Measurements from ENCODE around the gene DAPK1. TPM values are rescaled to one million over a fixed set of nuclear protein-coding genes. Genes with fewer than 3 reads are reported as not detected.

Gene DAPK1
- polyA plus RNA-seq, 1 experiment, result 0.12 TPM

GRCh38 chr9:87746186-87746585, 248.5 kb downstream of the DAPK1 start:
- H3K27ac ChIP-seq (ENCODE audit: low read depth, low read length), result no peak overlapping the region
- CTCF ChIA-PET, result no interaction called here
- POLR2A ChIA-PET, result no interaction called here
- TF ChIP-seq CTCF (IDR thresholded peaks at IDR 0.05; ENCODE audit: low read depth, low read length), result no peak
- H3K9me3 ChIP-seq (ENCODE audit: control insufficient read depth, insufficient read depth, low read length), result peaks cover 5% of the 10 kb centered on the region; the same call in 1 of the 2 replicates
- H3K27me3 ChIP-seq (ENCODE audit: control insufficient read depth, insufficient read depth, low read length), result peaks cover 4% of the 10 kb centered on the region
- no peak overlapping the region for H3K4me3 ChIP-seq (ENCODE audit: low read depth, low read length)
- no peak for DNase-seq (ENCODE audit: low read depth, low spot score)

GRCh38 chr9:87748881-87749280, 251.2 kb downstream of the DAPK1 start:
- TF ChIP-seq CTCF (IDR thresholded peaks at IDR 0.05; ENCODE audit: low read depth, low read length), result no peak
- Histone ChIP-seq H3K9me3 (ENCODE audit: control insufficient read depth, insufficient read depth, low read length) (peaks cover 3% of the 10 kb centered on the region; the same call in 1 of the 2 replicates), H3K27me3 (ENCODE audit: control insufficient read depth, insufficient read depth, low read length) (peaks cover 4% of the 10 kb centered on the region), H3K27ac (ENCODE audit: low read depth, low read length) (no peak overlapping the region), H3K4me3 (ENCODE audit: low read depth, low read length) (no peak overlapping the region)
- ChIA-PET POLR2A (no interaction called here), CTCF (no interaction called here)
- no peak for DNase-seq (ENCODE audit: low read depth, low spot score)

- no peak for TF ChIP-seq CTCF (IDR thresholded peaks at IDR 0.05; ENCODE audit: low read depth, low read length)
Measured at GRCh38 chr9:87749335-87750035, 251.8 kb downstream of the DAPK1 start.

GRCh38 chr9:87750726-87751125, 253.1 kb downstream of the DAPK1 start:
- DNase-seq (ENCODE audit: low read depth, low spot score), result no peak
- CTCF ChIA-PET, result no interaction called here
- Histone ChIP-seq H3K4me3 (ENCODE audit: low read depth, low read length) (no peak overlapping the region), H3K27ac (ENCODE audit: low read depth, low read length) (no peak overlapping the region), H3K9me3 (ENCODE audit: control insufficient read depth, insufficient read depth, low read length) (peaks cover 3% of the 10 kb centered on the region; the same call in 1 of the 2 replicates), H3K27me3 (ENCODE audit: control insufficient read depth, insufficient read depth, low read length) (peaks cover 4% of the 10 kb centered on the region)
- POLR2A ChIA-PET, result no interaction called here
- no peak for TF ChIP-seq CTCF (IDR thresholded peaks at IDR 0.05; ENCODE audit: low read depth, low read length)

More at GRCh38 chr9:87749335-87750035, 251.8 kb downstream of the DAPK1 start:
- CTCF ChIA-PET, result no interaction called here
- POLR2A ChIA-PET, result no interaction called here
- H3K27me3 ChIP-seq (ENCODE audit: control insufficient read depth, insufficient read depth, low read length), result peaks cover 4% of the 10 kb centered on the region
- H3K4me3 ChIP-seq (ENCODE audit: low read depth, low read length), result no peak overlapping the region
- H3K9me3 ChIP-seq (ENCODE audit: control insufficient read depth, insufficient read depth, low read length), result peaks cover 3% of the 10 kb centered on the region; the same call in 1 of the 2 replicates
- DNase-seq (ENCODE audit: low read depth, low spot score), result no peak
- H3K27ac ChIP-seq (ENCODE audit: low read depth, low read length), result no peak overlapping the region

GRCh38 chr9:87751423-87751822, 253.8 kb downstream of the DAPK1 start:
- DNase-seq (ENCODE audit: low read depth, low spot score), result no peak
- POLR2A ChIA-PET, result no interaction called here
- H3K9me3 ChIP-seq (ENCODE audit: control insufficient read depth, insufficient read depth, low read length), result peaks cover 3% of the 10 kb centered on the region; the same call in 1 of the 2 replicates
- CTCF ChIA-PET, result no interaction called here
- peaks cover 4% of the 10 kb centered on the region for H3K27me3 ChIP-seq (ENCODE audit: control insufficient read depth, insufficient read depth, low read length)
- TF ChIP-seq CTCF (IDR thresholded peaks at IDR 0.05; ENCODE audit: low read depth, low read length), result no peak
- no peak overlapping the region for H3K4me3 ChIP-seq (ENCODE audit: low read depth, low read length)
- H3K27ac ChIP-seq (ENCODE audit: low read depth, low read length), result no peak overlapping the region

Measured in AG04450 (cell line).